GM19043 (cell line): ENCODE data around the gene UROD.

Source experiments
- ATAC-seq: cut with Tn5 transposase; IDR thresholded peaks from one replicate; pipeline ENCODE4 v1.9.1; 2021; ENCODE audit warnings: low read depth; ENCODE audit not compliant: unreplicated experiment

Gene UROD

GRCh38 chr1:45008076-45008475 is 4.0 kb upstream of the UROD start:
- ATAC-seq = no peak

- ATAC-seq = no peak
These were observed 3.5 kb upstream of the UROD start for GRCh38 chr1:45008516-45008915.

GRCh38 chr1:45009296-45009865 is 2.7 kb upstream of the UROD start:
- ATAC-seq = no peak

GRCh38 chr1:45009956-45010854 is 1.8 kb upstream of the UROD start:
- ATAC-seq = no peak

- peak; percentile 73 for ATAC-seq
These were observed 921 bp upstream of the UROD start, which contains the start of gene HECTD3 for GRCh38 chr1:45010855-45011811. Gene HECTD3, minus strand, starts transcription at chr1:45011324. Its CDS starts 67 bp downstream, at chr1:45011257.

GRCh38 chr1:45012639-45013278 is 705 bp downstream of the UROD start:
- no peak for ATAC-seq

- ATAC-seq = no peak
These were observed 1.6 kb downstream of the UROD start for GRCh38 chr1:45013551-45014209.

- no peak for ATAC-seq
These were observed 2.4 kb downstream of the UROD start for GRCh38 chr1:45014321-45015028.

GRCh38 chr1:45015683-45016082 is 3.6 kb downstream of the UROD start:
- ATAC-seq = no peak

- ATAC-seq = no peak
These were observed 4.1 kb downstream of the UROD start for GRCh38 chr1:45016090-45016697.

- no peak for ATAC-seq
These were observed 4.7 kb downstream of the UROD start for GRCh38 chr1:45016767-45017166.

- ATAC-seq = no peak
These were observed 6.7 kb downstream of the UROD start for GRCh38 chr1:45018599-45019230.

GRCh38 chr1:45023663-45024062 is 11.6 kb downstream of the UROD start:
- ATAC-seq = no peak

- ATAC-seq = no peak
These were observed 14.4 kb downstream of the UROD start for GRCh38 chr1:45026446-45026845.

- no peak for ATAC-seq
These were observed 20.8 kb downstream of the UROD start for GRCh38 chr1:45032837-45033236.

- ATAC-seq = peak; percentile 51
These were observed 21.3 kb downstream of the UROD start for GRCh38 chr1:45033356-45033755.

- ATAC-seq = no peak
These were observed 23.7 kb downstream of the UROD start for GRCh38 chr1:45035631-45036301.

- ATAC-seq = no peak
These were observed 25.4 kb downstream of the UROD start for GRCh38 chr1:45037456-45037855.
